ENCODE results near the gene TBX4.
A peak's percentile ranks its signal among the peaks of the same experiment; 100 is the strongest.

DNA sequence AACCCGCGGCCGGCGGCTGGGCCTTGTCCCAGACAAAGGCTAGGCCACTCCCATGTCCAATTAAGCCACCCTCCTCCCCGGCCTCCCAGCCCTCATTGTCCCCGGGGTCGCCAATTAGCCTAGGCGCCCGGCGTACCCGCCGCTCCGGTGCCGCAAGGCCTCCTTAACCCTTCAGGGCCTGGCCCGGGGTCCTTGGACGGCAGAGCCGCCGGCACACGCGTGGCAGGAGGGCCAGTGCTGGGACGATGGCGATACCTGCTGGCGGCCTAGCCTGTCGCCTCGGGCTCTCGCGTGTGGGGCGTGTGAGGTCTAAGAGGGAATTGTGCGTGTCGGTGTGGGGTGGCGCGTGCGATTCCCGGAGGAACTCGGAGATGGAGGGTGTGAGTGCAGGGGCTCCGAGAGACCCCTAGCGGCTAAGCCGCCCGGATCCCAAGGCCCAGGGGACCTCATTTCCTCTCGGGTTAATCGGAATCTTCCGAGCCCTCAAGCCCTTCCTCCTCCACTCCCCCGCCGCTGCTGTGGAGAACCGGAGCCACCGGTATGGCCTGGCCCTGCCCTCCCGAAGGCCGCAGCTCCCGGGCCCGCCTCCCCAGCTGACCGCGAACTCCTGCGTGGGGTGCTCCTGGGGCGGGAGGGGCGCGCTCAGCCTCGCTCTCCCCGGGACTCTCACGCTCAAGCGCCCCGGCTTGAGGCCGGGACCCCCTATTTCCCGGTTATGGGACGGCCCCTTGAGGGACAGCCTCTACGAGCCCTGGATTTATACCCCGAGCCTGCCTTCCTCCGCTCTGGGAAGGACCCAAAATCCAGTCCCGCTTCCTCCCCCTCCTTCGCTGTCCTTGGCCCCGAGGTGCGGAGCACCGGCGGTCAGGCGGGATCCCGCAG lies 40.7 kb upstream of the TBX4 start:
- TF ChIP-seq, protein P1, sequence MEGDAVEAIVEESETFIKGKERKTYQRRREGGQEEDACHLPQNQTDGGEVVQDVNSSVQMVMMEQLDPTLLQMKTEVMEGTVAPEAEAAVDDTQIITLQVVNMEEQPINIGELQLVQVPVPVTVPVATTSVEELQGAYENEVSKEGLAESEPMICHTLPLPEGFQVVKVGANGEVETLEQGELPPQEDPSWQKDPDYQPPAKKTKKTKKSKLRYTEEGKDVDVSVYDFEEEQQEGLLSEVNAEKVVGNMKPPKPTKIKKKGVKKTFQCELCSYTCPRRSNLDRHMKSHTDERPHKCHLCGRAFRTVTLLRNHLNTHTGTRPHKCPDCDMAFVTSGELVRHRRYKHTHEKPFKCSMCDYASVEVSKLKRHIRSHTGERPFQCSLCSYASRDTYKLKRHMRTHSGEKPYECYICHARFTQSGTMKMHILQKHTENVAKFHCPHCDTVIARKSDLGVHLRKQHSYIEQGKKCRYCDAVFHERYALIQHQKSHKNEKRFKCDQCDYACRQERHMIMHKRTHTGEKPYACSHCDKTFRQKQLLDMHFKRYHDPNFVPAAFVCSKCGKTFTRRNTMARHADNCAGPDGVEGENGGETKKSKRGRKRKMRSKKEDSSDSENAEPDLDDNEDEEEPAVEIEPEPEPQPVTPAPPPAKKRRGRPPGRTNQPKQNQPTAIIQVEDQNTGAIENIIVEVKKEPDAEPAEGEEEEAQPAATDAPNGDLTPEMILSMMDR (IDR thresholded peaks at IDR 0.05) = peak; percentile 48
- TF ChIP-seq EZH2 (IDR thresholded peaks at IDR 0.05) = peak; percentile 62
